ENCODE data around the gene RNF215. TPM values are rescaled to one million over a fixed set of nuclear protein-coding genes. Genes with fewer than 3 reads are reported as not detected.

Gene RNF215
- total and polyA plus RNA-seq, 2 of the 13 experiments (the other 11 are each of a cell fraction or from before 2014, with no cell fraction given), result 5.3 to 6.1 TPM

GRCh38 chr22:30423301-30423958 is 36.2 kb upstream of the RNF215 start (continued):
- TF ChIP-seq CEBPZ (IDR thresholded peaks at IDR 0.05; ENCODE audit: low read length), result no peak
- peak; percentile 77; the same call in 1 of the 2 replicates for TF ChIP-seq ZNF318 (CRISPR knock-in tag; IDR thresholded peaks at IDR 0.05)
- TF ChIP-seq ZNF687 (CRISPR knock-in tag; IDR thresholded peaks at IDR 0.05), result peak; percentile 97
- TF ChIP-seq YEATS2 (CRISPR knock-in tag; IDR thresholded peaks at IDR 0.05; ENCODE audit: borderline replicate concordance), result no peak
- no peak for TF ChIP-seq HOXA9 (CRISPR knock-in tag; IDR thresholded peaks at IDR 0.05; ENCODE audit: borderline replicate concordance)
- no peak for TF ChIP-seq ZBTB21 (CRISPR knock-in tag; IDR thresholded peaks at IDR 0.05)
- peak; percentile 90 for TF ChIP-seq MEIS1 (CRISPR knock-in tag; IDR thresholded peaks at IDR 0.05; ENCODE audit: borderline replicate concordance)
- peak; percentile 61; the same call in 1 of the 2 replicates for TF ChIP-seq ZNF350 (CRISPR knock-in tag; IDR thresholded peaks at IDR 0.05; ENCODE audit: borderline replicate concordance, low read depth)
